GM12875 (cell line): ENCODE results near the gene BMP6.
"Not testable (repeated sequence)": the region's sequence is repeated elsewhere in the genome, so short reads cannot be mapped to it uniquely, and the experiment has no call there.

ENCODE experiments used
- H3K4me3 ChIP-seq: one replicate; pipeline ENCODE4 v1.5.1; 2011; ENCODE audit warnings: low read depth, low read length, control low read depth
- CTCF ChIP-seq: IDR thresholded peaks from 2 replicates; pipeline ENCODE4 v1.5.1; 2011; ENCODE audit warnings: low read depth, mild to moderate bottlenecking, control low read depth, inconsistent platforms, low read length, moderate library complexity, borderline replicate concordance; ENCODE audit not compliant: insufficient read depth

The BMP6 gene

GRCh38 chr6:7897461-7898192 is 171.7 kb downstream of the BMP6 start:
- no peak for TF ChIP-seq CTCF
- H3K4me3 ChIP-seq = no peak overlapping the region

GRCh38 chr6:7898193-7898586 is 172.3 kb downstream of the BMP6 start:
- not testable (repeated sequence) for H3K4me3 ChIP-seq

- H3K4me3 ChIP-seq = no peak overlapping the region
- TF ChIP-seq CTCF = peak; percentile 35; the same call in 1 of the 2 replicates
These were observed 173.4 kb downstream of the BMP6 start for GRCh38 chr6:7899101-7899888.

DNA sequence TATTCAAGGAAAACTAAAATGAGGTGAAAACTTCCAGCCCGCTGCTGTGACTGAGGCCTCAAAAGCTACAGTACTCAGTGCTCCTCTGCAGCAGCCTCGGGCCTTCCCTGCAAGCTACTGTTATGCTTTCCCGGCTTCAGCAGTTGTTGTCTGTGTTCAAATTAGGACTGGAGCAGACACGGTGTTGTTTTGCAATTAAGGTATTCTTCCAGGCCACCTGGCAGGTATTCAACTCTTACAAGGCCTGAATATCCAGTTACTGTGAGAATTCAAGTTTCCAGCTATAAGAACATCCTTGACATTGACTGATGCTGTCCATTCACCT is 174.0 kb downstream of the BMP6 start:
- no peak for TF ChIP-seq CTCF
- H3K4me3 ChIP-seq = no peak overlapping the region

DNA sequence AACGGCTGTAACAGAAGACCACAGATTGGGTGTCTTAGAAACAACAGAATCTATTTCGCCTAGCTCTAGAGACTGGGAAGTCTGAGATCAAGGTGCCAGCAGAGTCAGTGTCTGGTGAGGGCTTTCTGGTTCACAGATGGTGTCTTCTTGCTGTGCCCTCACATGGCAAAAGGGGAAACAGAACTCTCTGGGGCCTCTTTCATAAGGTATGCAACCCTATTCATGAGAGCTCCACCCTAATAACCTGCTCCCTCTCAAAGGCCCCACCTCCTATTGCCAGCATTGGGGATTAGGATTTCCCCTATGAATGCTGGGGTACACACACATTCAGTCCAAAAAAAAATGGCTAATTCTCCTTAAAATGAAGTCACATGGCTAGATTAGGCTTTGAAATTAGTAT is 174.7 kb downstream of the BMP6 start:
- no peak for TF ChIP-seq CTCF
- H3K4me3 ChIP-seq = no peak overlapping the region

DNA sequence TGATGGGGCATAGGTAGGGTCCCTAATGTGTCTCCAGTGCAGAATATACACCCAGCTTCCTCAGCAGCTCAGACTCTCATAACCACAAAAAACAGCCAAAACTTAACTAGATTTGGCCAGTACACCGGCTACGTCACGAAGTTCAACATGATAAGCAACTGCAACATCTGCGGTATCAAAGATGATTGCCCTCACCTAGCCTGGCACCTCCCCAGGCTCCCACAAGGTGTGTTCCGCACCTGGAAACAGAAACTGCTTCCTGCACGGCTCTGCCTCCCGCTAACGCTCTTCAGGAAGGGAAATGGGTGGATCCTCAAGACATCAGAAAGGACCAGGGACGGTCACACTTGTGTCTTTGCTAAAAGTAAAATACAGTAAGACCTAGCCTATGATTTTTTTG is 175.2 kb downstream of the BMP6 start:
- no peak for TF ChIP-seq CTCF
- H3K4me3 ChIP-seq = no peak overlapping the region

- no peak overlapping the region for H3K4me3 ChIP-seq
- no peak for TF ChIP-seq CTCF
These were observed 175.9 kb downstream of the BMP6 start for GRCh38 chr6:7901780-7902179.
